Calu3 (cell line): ENCODE results near the gene STAC3. TPM values are rescaled to one million over a fixed set of nuclear protein-coding genes. Genes with fewer than 3 reads are reported as not detected.

Experiments used
- BruUV-seq: library from RNA; stranded (reverse); fragments of 400-500 nt; replicated peaks from 2 replicates; lab custom pipeline; 2021; lab: Mats Ljungman, UMichigan
- CTCF ChIA-PET: fragments of 300-600 bp; sonication (Branson Sonifier 250); formaldehyde crosslinking; loops from one replicate; lab custom pipeline; 2022; ENCODE audit warnings: antibody characterized with exemption; lab: Charles Lee
- DNase-seq: peaks from one replicate; pipeline ENCODE4 v3.0.0; 2022
- H3K27ac Mint-ChIP-seq: one replicate; pipeline ENCODE4 v1.8.0; 2022; ENCODE audit warnings: mixed read lengths; ENCODE audit not compliant: unreplicated experiment
- H3K27me3 Mint-ChIP-seq: one replicate; pipeline ENCODE4 v1.8.0; 2022; ENCODE audit warnings: mixed read lengths; ENCODE audit not compliant: unreplicated experiment
- H3K36me3 Mint-ChIP-seq: one replicate; pipeline ENCODE4 v1.8.0; 2022; ENCODE audit warnings: mild to moderate bottlenecking, moderate library complexity, mixed read lengths; ENCODE audit not compliant: insufficient read depth, unreplicated experiment
- H3K4me1 Mint-ChIP-seq: one replicate; pipeline ENCODE4 v1.8.0; 2022; ENCODE audit warnings: mild to moderate bottlenecking, low read depth, mixed read lengths; ENCODE audit not compliant: unreplicated experiment
- H3K4me3 Mint-ChIP-seq: one replicate; pipeline ENCODE4 v1.8.0; 2022; ENCODE audit warnings: mild to moderate bottlenecking, low read depth, moderate library complexity, mixed read lengths; ENCODE audit not compliant: unreplicated experiment
- H3K9me3 Mint-ChIP-seq: one replicate; pipeline ENCODE4 v1.8.0; 2022; ENCODE audit warnings: low read depth, mixed read lengths; ENCODE audit not compliant: unreplicated experiment
- intact Hi-C: fragments of 100-400 bp; cut with micrococcal nuclease; formaldehyde crosslinking; loops from one replicate; pipeline ENCODE4 v1.10.0; 2022; ENCODE audit not compliant: unreplicated experiment
- total RNA-seq: library from RNA; stranded (reverse); gene quantifications from 2 replicates; pipeline ENCODE4 v1.2.3, GENCODE V29; 2022
- TF ChIP-seq, protein P1 (sequence below): fragments of 200-600 bp; IDR thresholded peaks from one replicate; pipeline ENCODE4 v1.8.0; 2022; ENCODE audit warnings: antibody characterized with exemption; ENCODE audit not compliant: unreplicated experiment

Gene STAC3
- total RNA-seq, 1 experiment from 2014 or later, result 5.0 TPM

DNA sequence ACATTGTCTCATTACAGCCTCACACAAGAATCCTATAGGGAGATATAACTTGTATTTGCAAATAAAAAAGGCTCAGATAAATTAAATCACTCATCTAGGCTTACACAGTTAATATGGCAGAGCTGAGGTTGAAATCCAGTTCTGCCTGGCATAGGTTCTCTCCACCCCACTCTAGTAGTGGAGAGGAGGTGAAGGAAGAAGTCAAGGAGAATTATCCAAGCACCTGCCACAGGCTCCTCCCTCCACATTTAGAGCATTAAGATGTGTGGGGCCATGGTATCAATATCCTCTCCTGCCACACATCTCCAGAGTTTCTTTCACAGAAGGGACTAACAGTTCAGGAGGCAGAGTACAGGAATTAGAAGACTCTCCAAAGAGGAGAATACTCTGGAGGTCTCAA lies 22.5 kb upstream of the STAC3 start:
- no peaks in the 10 kb centered on the region for H3K9me3 Mint-ChIP-seq
- no peak for DNase-seq
- peaks cover 17% of the 10 kb centered on the region for H3K36me3 Mint-ChIP-seq
- H3K4me1 Mint-ChIP-seq, result no peaks in the 10 kb centered on the region
- H3K27me3 Mint-ChIP-seq, result no peaks in the 10 kb centered on the region
- no peak overlapping the region for H3K4me3 Mint-ChIP-seq
- TF ChIP-seq, protein P1, sequence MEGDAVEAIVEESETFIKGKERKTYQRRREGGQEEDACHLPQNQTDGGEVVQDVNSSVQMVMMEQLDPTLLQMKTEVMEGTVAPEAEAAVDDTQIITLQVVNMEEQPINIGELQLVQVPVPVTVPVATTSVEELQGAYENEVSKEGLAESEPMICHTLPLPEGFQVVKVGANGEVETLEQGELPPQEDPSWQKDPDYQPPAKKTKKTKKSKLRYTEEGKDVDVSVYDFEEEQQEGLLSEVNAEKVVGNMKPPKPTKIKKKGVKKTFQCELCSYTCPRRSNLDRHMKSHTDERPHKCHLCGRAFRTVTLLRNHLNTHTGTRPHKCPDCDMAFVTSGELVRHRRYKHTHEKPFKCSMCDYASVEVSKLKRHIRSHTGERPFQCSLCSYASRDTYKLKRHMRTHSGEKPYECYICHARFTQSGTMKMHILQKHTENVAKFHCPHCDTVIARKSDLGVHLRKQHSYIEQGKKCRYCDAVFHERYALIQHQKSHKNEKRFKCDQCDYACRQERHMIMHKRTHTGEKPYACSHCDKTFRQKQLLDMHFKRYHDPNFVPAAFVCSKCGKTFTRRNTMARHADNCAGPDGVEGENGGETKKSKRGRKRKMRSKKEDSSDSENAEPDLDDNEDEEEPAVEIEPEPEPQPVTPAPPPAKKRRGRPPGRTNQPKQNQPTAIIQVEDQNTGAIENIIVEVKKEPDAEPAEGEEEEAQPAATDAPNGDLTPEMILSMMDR, result no peak
- CTCF ChIA-PET, result no interaction called here
- H3K27ac Mint-ChIP-seq, result no peak overlapping the region
- no TSS peak for BruUV-seq
- intact Hi-C loops, result no loop called here

DNA sequence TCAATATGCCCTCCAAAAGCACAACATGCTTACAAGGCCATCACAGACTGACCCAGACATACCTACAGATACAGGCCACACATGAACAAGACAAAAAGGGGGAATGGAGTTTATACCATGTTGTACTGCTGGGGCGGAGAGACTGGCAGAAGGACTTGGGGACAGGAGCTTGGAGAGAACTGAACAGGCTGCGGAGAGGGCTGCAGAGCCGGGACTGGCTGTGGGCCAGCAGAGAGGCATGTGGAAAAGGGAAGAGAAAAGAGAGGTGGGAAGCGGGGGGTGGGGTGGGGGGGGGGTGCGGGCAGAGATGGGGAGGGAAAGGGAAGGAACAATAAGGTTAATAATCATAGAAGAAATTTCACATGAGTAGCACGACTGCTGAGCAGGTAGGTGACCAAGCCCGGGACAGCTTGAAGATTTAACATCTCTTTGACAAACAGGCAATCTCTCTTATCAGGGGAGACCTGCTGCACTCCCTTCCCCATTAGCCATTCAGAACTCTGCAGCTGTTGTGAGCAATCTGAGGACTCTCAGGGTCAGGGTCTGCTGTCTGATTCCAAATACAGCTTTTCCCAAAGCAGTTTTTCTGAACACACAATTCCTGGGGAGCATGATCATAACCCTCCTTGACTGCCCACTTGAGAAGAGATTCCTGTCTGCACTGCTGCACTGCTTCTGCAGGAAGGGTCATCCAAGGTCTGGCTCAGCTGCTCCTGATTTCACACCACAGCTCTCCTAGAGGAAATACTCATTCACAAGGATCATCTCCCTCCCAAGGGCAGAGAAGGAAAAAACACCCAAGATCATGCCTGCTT lies 21.6 kb upstream of the STAC3 start:
- Mint-ChIP-seq H3K27ac (no peak overlapping the region), H3K36me3 (peaks cover 10% of the 10 kb centered on the region), H3K4me3 (no peak overlapping the region), H3K27me3 (no peaks in the 10 kb centered on the region), H3K9me3 (no peaks in the 10 kb centered on the region), H3K4me1 (no peaks in the 10 kb centered on the region)
- CTCF ChIA-PET, result no interaction called here
- DNase-seq, result no peak
- intact Hi-C loops, result no loop called here
- TF ChIP-seq, protein P1, result no peak
- no TSS peak for BruUV-seq

DNA sequence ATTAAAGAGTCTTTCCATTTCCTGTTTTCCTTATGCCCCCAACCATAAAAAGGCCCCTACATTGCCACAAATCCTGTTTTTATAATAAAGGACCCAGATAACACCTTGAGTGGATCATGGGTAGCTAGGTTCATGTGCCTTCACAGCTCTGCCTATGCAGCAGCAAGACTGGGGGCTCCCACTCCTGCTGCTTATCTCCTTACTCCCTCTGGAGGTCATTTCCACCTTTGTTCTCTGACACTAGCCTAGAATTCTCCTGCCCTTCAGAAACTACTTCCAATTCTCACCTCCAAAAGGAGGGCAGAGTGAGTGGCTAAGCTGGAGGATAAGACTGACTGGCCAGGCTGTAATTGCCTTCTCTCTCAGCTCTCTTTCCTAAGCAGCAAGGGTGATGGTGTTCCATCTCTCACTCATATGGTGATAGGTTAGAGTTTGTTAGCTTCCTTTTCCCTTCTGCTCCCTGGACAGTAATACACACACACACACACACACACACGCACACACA lies 20.0 kb upstream of the STAC3 start:
- TF ChIP-seq, protein P1, result no peak
- CTCF ChIA-PET, result no interaction called here
- intact Hi-C loops, result no loop called here
- no peaks in the 10 kb centered on the region for H3K4me1 Mint-ChIP-seq
- no peak for DNase-seq
- H3K27ac Mint-ChIP-seq, result no peak overlapping the region
- H3K9me3 Mint-ChIP-seq, result no peaks in the 10 kb centered on the region
- no peak overlapping the region for H3K4me3 Mint-ChIP-seq
- no TSS peak for BruUV-seq
- peaks cover 18% of the 10 kb centered on the region for H3K36me3 Mint-ChIP-seq
- no peaks in the 10 kb centered on the region for H3K27me3 Mint-ChIP-seq

DNA sequence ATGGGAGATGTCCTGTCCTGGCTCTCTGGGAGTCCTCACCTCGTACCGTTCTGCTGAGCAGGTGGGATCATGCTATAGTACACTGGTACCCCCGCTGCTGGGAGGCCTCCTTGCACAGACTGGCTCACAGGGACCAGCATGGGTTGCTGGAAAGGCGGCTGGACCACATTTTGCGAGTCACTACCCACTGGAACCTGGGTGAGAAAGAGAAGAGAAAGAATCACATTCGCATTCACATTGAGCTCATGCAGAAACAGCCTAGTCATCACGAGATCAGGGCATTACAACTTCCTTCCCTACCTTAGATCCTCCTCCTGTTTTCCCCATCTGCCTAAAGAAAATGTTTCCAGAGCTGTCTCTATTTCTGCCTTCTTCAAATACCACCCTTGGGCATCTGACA lies 17.3 kb upstream of the STAC3 start:
- Mint-ChIP-seq H3K9me3 (no peaks in the 10 kb centered on the region), H3K4me1 (no peaks in the 10 kb centered on the region), H3K27ac (no peak overlapping the region), H3K4me3 (no peak overlapping the region), H3K36me3 (peaks cover 30% of the 10 kb centered on the region), H3K27me3 (no peaks in the 10 kb centered on the region)
- BruUV-seq, result no TSS peak
- CTCF ChIA-PET, result interaction anchor here (1.1 kb wide), 1 partner anchor 188 kb away, joined by 3 read pairs; no protein-coding TSS in a partner anchor
- TF ChIP-seq, protein P1, result no peak
- no peak for DNase-seq
- intact Hi-C loops, result no loop called here
